Parathyroid adenoma (tissue), 2 donors: ENCODE data around the gene MOGAT1.
A peak's percentile ranks its signal among the peaks of the same experiment; 100 is the strongest.

Experiments
- H2AFZ ChIP-seq: fragments of 300-600 bp; sonication (generic); one replicate; pipeline ENCODE4 v1.7.0; 2017; ENCODE audit warnings: antibody characterized with exemption, mild to moderate bottlenecking
- H3K27ac ChIP-seq: fragments of 300-600 bp; sonication (generic); one replicate; pipeline ENCODE4 v1.7.0; 2017
- H3K27me3 ChIP-seq: fragments of 300-600 bp; sonication (generic); one replicate; pipeline ENCODE4 v1.7.0; 2017; ENCODE audit warnings: low read length; ENCODE audit not compliant: control insufficient read depth, insufficient read depth
- H3K36me3 ChIP-seq: fragments of 300-600 bp; sonication (generic); one replicate; pipeline ENCODE4 v1.7.0; 2017; ENCODE audit warnings: low read length; ENCODE audit not compliant: control insufficient read depth, insufficient read depth
- H3K4me1 ChIP-seq: fragments of 300-600 bp; sonication (generic); one replicate; pipeline ENCODE4 v1.7.0; 2017; ENCODE audit warnings: control low read depth
- H3K4me2 ChIP-seq: fragments of 300-600 bp; sonication (generic); one replicate; pipeline ENCODE4 v1.7.0; 2017; ENCODE audit warnings: low read length
- H3K4me3 ChIP-seq: fragments of 300-600 bp; sonication (generic); one replicate; pipeline ENCODE4 v1.7.0; 2017; ENCODE audit warnings: low read depth, low read length
- H3K79me2 ChIP-seq: fragments of 300-600 bp; sonication (generic); one replicate; pipeline ENCODE4 v1.7.0; 2017; ENCODE audit warnings: control low read depth
- H3K9ac ChIP-seq: fragments of 300-600 bp; sonication (generic); one replicate; pipeline ENCODE4 v1.7.0; 2017; ENCODE audit warnings: mild to moderate bottlenecking
- H3K9me3 ChIP-seq: fragments of 300-600 bp; sonication (generic); one replicate; pipeline ENCODE4 v1.7.0; 2017; ENCODE audit warnings: low read length; ENCODE audit not compliant: control insufficient read depth
- CTCF ChIP-seq: fragments of 300-600 bp; sonication (generic); IDR thresholded peaks from one replicate; pipeline ENCODE4 v1.7.0; 2017; ENCODE audit warnings: antibody characterized with exemption, mild to moderate bottlenecking
- donor health status: primary hyperparathyroidism.

MOGAT1 gene

GRCh38 chr2:222653280-222653679 lies 18.2 kb upstream of the MOGAT1 start:
- Histone ChIP-seq H3K4me3 (no peak overlapping the region), H3K36me3 (no peaks in the 10 kb centered on the region)

DNA sequence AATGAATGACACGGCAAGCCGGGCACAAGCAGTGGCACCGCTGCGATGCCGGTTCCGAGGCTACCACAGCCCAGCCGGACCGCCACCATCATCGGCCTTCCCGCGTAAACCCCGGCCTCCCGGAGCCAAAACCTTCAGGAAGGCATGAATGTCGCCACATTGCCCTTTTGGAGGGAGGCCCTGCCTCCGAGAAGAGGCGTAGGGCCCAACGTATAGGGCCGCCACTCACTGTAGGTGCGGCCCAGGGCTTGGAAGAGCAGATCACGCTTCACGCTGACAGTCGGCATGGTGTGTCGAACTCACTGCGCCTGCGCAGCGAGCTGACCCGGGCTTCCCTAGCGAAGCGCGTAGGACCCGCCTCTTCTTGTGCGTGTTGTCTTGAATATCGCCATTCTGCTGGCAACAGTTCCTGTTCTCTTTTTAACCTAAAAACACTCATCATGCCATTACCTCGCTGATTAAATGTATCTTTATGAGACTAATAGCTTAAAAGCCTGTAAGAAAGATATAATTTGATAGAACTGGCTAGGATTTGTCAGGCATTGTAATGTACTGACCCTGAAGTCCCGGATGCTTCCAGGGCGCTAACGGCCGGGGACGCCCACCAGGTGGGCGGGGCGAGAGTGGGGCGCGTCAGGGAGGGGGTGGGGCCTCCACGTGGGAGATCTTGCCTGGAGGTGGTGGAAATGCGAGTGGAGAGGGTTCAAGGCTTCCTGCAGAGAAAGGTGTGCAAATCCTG lies 15.5 kb upstream of the MOGAT1 start, which contains the start of gene FARSB:
TSS of gene FARSB (minus strand) at position 306 of the 739 bp plus-strand sequence. CDS start at position 287, 19 bp downstream.
- Histone ChIP-seq H3K4me1 (peaks cover 3% of the 10 kb centered on the region), H2AFZ (peak within 1 kb of the TSS; percentile 81), H3K9ac (peak within 1 kb of the TSS; percentile 49), H3K4me3 (peak within 1 kb of the TSS; percentile 98), H3K27me3 (no peaks in the 10 kb centered on the region), H3K9me3 (no peaks in the 10 kb centered on the region), H3K36me3 (no peaks in the 10 kb centered on the region), H3K79me2 (peaks cover 19% of the 10 kb centered on the region), H3K27ac (peak within 1 kb of the TSS; percentile 97), H3K4me2 (peak within 1 kb of the TSS; percentile 100)
- TF ChIP-seq CTCF = no peak

More at GRCh38 chr2:222653280-222653679, 18.2 kb upstream of the MOGAT1 start:
- no peak overlapping the region for H3K9ac ChIP-seq
- H2AFZ ChIP-seq = no peak overlapping the region
- H3K4me1 ChIP-seq = peaks cover 3% of the 10 kb centered on the region
- H3K79me2 ChIP-seq = peaks cover 29% of the 10 kb centered on the region
- no peak overlapping the region for H3K4me2 ChIP-seq
- H3K27me3 ChIP-seq = no peaks in the 10 kb centered on the region
- no peaks in the 10 kb centered on the region for H3K9me3 ChIP-seq
- no peak overlapping the region for H3K27ac ChIP-seq
- TF ChIP-seq CTCF = no peak

GRCh38 chr2:222656526-222657446 lies 14.7 kb upstream of the MOGAT1 start:
- H3K27me3 ChIP-seq = no peaks in the 10 kb centered on the region
- no peak for TF ChIP-seq CTCF
- H3K9me3 ChIP-seq = no peaks in the 10 kb centered on the region
- H3K4me2 ChIP-seq = peak overlapping the region; percentile 100
- H3K36me3 ChIP-seq = no peaks in the 10 kb centered on the region
- no peak overlapping the region for H3K9ac ChIP-seq
- peaks cover under 1% of the 10 kb centered on the region for H3K4me1 ChIP-seq
- H2AFZ ChIP-seq = peak overlapping the region; percentile 81
- H3K27ac ChIP-seq = peak overlapping the region; percentile 97
- H3K4me3 ChIP-seq = peak overlapping the region; percentile 98
- H3K79me2 ChIP-seq = peaks cover 19% of the 10 kb centered on the region

GRCh38 chr2:222663479-222663878 lies 8.0 kb upstream of the MOGAT1 start:
- no peak overlapping the region for H3K27ac ChIP-seq
- no peaks in the 10 kb centered on the region for H3K27me3 ChIP-seq
- H3K36me3 ChIP-seq = no peaks in the 10 kb centered on the region
- H3K4me2 ChIP-seq = no peak overlapping the region
- no peaks in the 10 kb centered on the region for H3K4me1 ChIP-seq
- TF ChIP-seq CTCF = no peak
- no peak overlapping the region for H3K9ac ChIP-seq
- no peak overlapping the region for H3K4me3 ChIP-seq
- no peaks in the 10 kb centered on the region for H3K9me3 ChIP-seq
- peak overlapping the region; percentile 69 for H2AFZ ChIP-seq
- no peaks in the 10 kb centered on the region for H3K79me2 ChIP-seq
